ENCODE measurements around the gene NLK. TPM values are rescaled to one million over a fixed set of nuclear protein-coding genes. Genes with fewer than 3 reads are reported as not detected.

Gene NLK
- total RNA-seq, 1 experiment from 2014 or later: 14.9 TPM

DNA sequence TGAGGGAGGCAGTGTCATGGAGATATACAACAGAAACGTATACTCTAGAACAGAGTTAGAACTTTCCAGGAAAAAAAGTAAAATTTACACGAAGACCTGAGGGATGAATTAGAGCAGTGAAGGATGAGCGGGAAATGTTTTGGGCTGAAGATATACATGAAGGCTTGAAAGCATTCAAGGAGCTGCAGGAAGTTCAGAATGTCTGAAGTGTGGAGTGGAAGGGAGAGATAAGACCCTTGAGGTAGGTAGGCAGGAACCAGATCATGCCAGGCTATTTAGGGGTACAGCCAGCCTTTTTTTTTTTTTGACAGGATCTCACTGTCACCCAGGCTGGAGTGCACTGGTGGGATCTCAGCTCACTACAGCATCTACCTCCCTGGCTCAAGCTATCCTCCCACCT lies 3.2 kb upstream of the NLK start:
- no TSS peak for BruUV-seq (replicated peaks)
- ChIA-PET POLR2A (ENCODE audit: unreplicated experiment) (no interaction called here), CTCF (no interaction called here)
- H3K79me2 ChIP-seq (ENCODE audit: low read length): peaks cover 24% of the 10 kb centered on the region
- ATAC-seq (no peak), DNase-seq (no peak)
- no peak overlapping the region for H3K27ac ChIP-seq (ENCODE audit: low read length)
- no peak overlapping the region for H3K4me2 ChIP-seq (ENCODE audit: low read length)
- TF ChIP-seq, protein P1, sequence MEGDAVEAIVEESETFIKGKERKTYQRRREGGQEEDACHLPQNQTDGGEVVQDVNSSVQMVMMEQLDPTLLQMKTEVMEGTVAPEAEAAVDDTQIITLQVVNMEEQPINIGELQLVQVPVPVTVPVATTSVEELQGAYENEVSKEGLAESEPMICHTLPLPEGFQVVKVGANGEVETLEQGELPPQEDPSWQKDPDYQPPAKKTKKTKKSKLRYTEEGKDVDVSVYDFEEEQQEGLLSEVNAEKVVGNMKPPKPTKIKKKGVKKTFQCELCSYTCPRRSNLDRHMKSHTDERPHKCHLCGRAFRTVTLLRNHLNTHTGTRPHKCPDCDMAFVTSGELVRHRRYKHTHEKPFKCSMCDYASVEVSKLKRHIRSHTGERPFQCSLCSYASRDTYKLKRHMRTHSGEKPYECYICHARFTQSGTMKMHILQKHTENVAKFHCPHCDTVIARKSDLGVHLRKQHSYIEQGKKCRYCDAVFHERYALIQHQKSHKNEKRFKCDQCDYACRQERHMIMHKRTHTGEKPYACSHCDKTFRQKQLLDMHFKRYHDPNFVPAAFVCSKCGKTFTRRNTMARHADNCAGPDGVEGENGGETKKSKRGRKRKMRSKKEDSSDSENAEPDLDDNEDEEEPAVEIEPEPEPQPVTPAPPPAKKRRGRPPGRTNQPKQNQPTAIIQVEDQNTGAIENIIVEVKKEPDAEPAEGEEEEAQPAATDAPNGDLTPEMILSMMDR (conservative IDR thresholded peaks at IDR 0.05; ENCODE audit: low read depth, low read length): no peak
- TF ChIP-seq EZH2phosphoT487 (IDR thresholded peaks at IDR 0.05; ENCODE audit: borderline replicate concordance, low read length) (no peak), EZH2 (IDR thresholded peaks at IDR 0.05; ENCODE audit: low read length, unreplicated experiment) (no peak)
- no peaks in the 10 kb centered on the region for H3F3A ChIP-seq (ENCODE audit: low read length, unreplicated experiment)
- no peaks in the 10 kb centered on the region for H3K36me3 ChIP-seq (ENCODE audit: low read depth, low read length)
- no peak overlapping the region for H3K9ac ChIP-seq (ENCODE audit: low read length)
- H2AFZ ChIP-seq (ENCODE audit: low read length): no peak overlapping the region
- no peak overlapping the region for H3K4me3 ChIP-seq (ENCODE audit: low read length)
- peaks cover 30% of the 10 kb centered on the region for H3K4me1 ChIP-seq (ENCODE audit: insufficient read depth, low read length)
- intact Hi-C loops (cut with micrococcal nuclease): no loop called here
- H3K9me3 ChIP-seq (ENCODE audit: low read length): no peaks in the 10 kb centered on the region
- peaks cover 2% of the 10 kb centered on the region; the same call in 1 of the 2 replicates for H4K20me1 ChIP-seq (ENCODE audit: low read length)
- H3K9me2 ChIP-seq (replicated peaks; ENCODE audit: low read length): no peaks in the 10 kb centered on the region
- no peaks in the 10 kb centered on the region for H3K27me3 ChIP-seq (ENCODE audit: low read length)

- H3K36me3 ChIP-seq (ENCODE audit: low read depth, low read length): no peaks in the 10 kb centered on the region
- H4K20me1 ChIP-seq (ENCODE audit: low read length): peaks cover 12% of the 10 kb centered on the region; the same call in 1 of the 2 replicates
- intact Hi-C loops (cut with micrococcal nuclease): loop anchor here (10.0 kb wide), 1 partner anchor 134 kb away; no protein-coding TSS in a partner anchor
- H3K27ac ChIP-seq (ENCODE audit: low read length): no peak overlapping the region
- no peak for ATAC-seq
- H3K9me2 ChIP-seq (replicated peaks; ENCODE audit: low read length): no peaks in the 10 kb centered on the region
- TF ChIP-seq EZH2 (IDR thresholded peaks at IDR 0.05; ENCODE audit: low read length, unreplicated experiment): no peak
- no peak for TF ChIP-seq EZH2phosphoT487 (IDR thresholded peaks at IDR 0.05; ENCODE audit: borderline replicate concordance, low read length)
- TF ChIP-seq, protein P1 (conservative IDR thresholded peaks at IDR 0.05; ENCODE audit: low read depth, low read length): no peak
- H3K79me2 ChIP-seq (ENCODE audit: low read length): peaks cover 36% of the 10 kb centered on the region
- peaks cover 33% of the 10 kb centered on the region for H3K4me1 ChIP-seq (ENCODE audit: insufficient read depth, low read length)
- H3K4me3 ChIP-seq (ENCODE audit: low read length): peak overlapping the region; percentile 20; the same call in 1 of the 2 replicates
- H2AFZ ChIP-seq (ENCODE audit: low read length): peak overlapping the region; percentile 14; the same call in 1 of the 2 replicates
- H3K27me3 ChIP-seq (ENCODE audit: low read length): no peaks in the 10 kb centered on the region
- DNase-seq: no peak
- ChIA-PET POLR2A (ENCODE audit: unreplicated experiment) (interaction anchor here (0.6 kb wide), 1 partner anchor 23 kb away, joined by 3 read pairs; no protein-coding TSS in a partner anchor), CTCF (no interaction called here)
- no peak overlapping the region for H3K9ac ChIP-seq (ENCODE audit: low read length)
- no peaks in the 10 kb centered on the region for H3K9me3 ChIP-seq (ENCODE audit: low read length)
- no peaks in the 10 kb centered on the region for H3F3A ChIP-seq (ENCODE audit: low read length, unreplicated experiment)
- H3K4me2 ChIP-seq (ENCODE audit: low read length): peak overlapping the region; percentile 48; the same call in 1 of the 2 replicates
- no TSS peak for BruUV-seq (replicated peaks)
Measured at GRCh38 chr17:28040406-28040805, 2.1 kb upstream of the NLK start.
